GM18861 (cell line): ENCODE results near the gene BTG1.

ENCODE experiments used
- ATAC-seq: cut with Tn5 transposase; IDR thresholded peaks from one replicate; pipeline ENCODE4 v1.9.1; 2021; ENCODE audit not compliant: unreplicated experiment

The BTG1 gene

GRCh38 chr12:92105676-92106075 lies 40.0 kb downstream of the BTG1 start:
- no peak for ATAC-seq

DNA sequence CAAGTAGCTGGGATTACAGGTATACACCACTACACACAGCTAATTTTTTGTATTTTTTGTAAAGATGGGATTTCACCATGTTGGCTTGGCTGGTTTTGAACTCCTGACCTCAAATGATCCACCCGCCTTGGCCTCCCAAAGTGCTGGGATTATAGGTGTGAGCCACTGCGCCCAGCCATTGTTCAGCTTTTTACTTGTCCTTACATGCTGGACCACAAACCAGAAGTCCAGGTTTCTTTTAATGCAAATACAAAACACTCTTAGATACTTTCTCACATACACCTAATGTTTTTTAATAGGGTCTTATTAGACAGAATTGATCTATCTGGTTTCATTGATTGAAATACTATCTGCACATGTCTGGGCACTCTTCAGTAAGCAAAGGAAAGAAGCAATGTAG lies 40.5 kb downstream of the BTG1 start:
- ATAC-seq: no peak

DNA sequence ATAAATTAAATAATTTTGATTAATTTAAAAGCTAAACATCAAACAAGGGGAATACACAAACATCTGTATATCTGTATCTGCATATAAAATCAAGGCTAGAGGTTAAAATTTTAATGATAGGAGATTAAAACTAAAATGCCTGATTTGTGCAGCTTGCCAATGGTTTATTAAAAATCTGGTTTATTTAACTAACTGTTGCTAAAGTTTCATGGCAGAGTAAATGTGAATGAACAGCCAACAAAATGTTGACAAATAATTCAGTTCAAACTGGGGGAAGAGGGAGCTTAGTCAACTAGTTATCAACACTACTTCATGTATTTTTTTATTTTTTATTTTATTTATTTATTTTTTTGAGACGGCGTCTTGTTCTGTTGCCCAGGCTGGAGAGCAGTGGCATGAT lies 43.0 kb downstream of the BTG1 start:
- no peak for ATAC-seq

DNA sequence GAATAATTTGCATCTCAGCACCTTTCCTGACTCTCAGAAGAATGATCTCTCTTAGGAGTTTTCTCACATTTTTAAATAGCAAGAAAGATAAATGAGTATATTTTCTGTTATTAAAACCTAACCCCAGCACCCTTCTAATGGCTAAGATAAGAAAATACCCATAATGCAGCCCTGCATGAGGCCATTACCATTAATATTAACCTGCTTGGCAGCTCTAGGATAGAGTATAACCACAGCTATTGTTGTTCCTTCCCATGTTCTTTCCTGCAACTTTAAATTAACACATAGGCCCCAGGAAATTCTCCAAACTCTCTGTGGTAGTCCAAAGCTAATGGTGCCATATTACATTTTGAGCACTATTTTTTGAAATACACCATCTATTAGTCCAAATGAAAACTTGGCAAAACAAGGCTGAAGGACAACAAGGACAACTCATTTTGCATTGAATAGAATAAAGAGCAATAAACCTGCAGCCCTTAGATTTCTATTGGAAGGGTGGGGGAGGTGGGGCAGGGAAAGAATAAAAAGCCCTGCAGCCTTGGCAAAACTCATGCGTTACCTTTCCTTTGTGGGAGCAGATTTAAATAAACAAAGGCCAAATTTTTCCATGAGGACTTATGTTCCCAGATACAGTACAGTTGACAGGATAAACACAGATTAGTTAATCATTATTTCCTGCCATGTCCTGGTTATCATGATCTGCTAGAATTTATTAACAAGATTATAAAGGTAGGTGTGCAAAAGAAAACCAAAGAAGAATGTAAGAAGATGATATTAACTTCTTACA lies 46.9 kb downstream of the BTG1 start:
- ATAC-seq: no peak

DNA sequence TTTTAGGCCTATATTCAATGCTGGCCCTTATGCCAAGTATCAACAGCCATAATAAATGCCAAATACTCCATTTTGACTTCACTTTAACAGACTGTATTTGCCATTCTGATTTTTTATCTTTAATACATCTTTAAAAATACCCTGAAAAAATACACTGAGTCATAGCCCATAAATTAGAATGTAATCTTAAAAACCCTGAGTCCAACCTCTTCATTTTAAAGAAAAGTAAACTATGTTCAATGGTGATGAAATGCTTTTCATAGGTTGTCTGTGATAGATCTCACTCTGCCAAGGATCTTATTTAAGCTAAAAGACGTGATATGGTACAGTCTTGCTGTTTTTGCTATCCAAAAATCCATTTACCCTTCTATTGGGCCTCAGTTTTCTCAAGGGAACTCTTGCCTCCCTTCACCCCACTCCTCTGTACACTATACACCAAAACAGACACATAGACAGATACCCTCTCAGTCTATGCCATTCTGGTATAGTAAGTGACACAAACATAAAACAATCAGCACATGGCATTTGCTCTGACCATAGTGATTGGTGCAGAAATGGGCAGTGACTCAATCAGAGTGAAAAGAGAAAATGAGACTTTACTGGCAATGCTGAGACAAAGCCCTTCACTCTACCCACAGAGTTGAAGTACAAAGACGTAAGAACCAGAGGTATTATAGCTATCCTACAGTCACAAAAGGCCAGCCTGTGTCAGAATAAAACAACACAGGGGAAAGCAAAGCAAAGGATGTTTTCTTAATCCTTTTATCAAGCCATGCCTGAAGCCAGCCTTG lies 49.1 kb downstream of the BTG1 start:
- no peak for ATAC-seq

GRCh38 chr12:92094751-92095161 lies 50.9 kb downstream of the BTG1 start:
- ATAC-seq: peak; percentile 32

DNA sequence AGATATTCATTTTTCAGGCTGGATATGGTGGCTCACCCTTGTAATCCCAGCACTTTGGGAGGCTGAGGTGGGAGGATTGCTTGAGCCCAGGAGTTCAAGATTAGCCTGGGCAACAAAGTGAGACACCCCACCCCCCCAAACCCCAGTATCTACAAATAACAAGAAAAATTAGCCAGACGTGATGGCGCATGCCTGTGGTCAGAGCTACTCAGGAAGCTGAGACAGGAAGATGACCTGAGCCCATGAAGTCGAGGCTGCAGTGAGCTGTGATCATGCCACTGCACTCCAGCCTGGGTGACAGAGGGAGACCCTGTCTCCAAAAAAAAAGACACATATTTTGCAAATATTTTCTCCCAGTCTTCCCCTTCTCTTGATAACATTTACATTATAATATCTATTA lies 51.3 kb downstream of the BTG1 start:
- peak; percentile 80 for ATAC-seq
